Measurements from ENCODE around the gene ADIPOR1.
"Not testable (repeated sequence)": the region's sequence is repeated elsewhere in the genome, so short reads cannot be mapped to it uniquely, and the experiment has no call there.

The ADIPOR1 gene, protein sequence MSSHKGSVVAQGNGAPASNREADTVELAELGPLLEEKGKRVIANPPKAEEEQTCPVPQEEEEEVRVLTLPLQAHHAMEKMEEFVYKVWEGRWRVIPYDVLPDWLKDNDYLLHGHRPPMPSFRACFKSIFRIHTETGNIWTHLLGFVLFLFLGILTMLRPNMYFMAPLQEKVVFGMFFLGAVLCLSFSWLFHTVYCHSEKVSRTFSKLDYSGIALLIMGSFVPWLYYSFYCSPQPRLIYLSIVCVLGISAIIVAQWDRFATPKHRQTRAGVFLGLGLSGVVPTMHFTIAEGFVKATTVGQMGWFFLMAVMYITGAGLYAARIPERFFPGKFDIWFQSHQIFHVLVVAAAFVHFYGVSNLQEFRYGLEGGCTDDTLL

DNA sequence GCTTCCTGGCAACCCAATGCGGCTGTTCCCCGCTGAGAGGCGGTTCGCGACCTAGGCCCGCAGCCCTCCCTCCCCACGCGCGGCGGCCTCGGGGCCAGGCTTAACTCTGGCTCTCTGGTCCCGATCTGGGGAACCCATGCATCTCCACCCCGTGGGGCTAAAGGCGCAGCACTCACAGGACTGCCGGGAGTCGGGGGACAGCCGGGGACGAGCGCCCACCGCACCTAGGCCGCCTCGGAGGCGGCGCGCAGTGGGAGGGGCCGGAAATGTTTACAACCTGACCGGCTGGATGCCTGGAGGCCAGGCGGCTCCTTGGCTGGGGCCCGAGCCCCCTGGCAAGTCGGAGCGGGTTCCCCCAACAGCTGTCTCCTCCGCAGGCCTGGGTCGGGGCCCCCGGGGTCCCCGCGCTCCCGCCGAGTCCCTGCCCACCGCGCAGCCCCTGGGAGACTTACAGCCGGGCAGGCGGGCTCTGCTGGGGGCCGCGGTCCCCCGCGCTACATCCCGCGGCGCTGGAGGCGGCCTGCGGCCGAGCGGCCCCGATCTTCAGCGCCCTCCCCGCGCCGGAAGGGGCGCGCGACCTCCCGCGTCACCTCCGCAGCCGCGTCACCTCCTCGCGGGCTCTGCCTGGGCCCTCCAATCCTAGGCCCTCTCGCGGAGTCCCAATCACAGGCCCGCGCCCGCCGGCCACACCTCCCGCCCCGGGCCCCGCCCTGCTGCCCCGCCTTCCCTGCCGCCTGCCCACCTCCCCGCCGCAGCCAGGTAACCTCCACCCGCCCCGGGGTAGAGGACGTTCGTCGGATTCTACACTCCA lies at the start of gene ADIPOR1:
TSS of gene ADIPOR1 (minus strand) at position 580 of the 811 bp plus-strand sequence. CDS start 7,242 bp downstream, outside the sequence.
- DNase-seq = peak; percentile 84 to 99 (median 93)
- intact Hi-C loops (cut with DNase I) = loop anchor here (1.0 to 5.0 kb wide), 2 partner anchors 8 to 36 kb away; no protein-coding TSS in a partner anchor

DNA sequence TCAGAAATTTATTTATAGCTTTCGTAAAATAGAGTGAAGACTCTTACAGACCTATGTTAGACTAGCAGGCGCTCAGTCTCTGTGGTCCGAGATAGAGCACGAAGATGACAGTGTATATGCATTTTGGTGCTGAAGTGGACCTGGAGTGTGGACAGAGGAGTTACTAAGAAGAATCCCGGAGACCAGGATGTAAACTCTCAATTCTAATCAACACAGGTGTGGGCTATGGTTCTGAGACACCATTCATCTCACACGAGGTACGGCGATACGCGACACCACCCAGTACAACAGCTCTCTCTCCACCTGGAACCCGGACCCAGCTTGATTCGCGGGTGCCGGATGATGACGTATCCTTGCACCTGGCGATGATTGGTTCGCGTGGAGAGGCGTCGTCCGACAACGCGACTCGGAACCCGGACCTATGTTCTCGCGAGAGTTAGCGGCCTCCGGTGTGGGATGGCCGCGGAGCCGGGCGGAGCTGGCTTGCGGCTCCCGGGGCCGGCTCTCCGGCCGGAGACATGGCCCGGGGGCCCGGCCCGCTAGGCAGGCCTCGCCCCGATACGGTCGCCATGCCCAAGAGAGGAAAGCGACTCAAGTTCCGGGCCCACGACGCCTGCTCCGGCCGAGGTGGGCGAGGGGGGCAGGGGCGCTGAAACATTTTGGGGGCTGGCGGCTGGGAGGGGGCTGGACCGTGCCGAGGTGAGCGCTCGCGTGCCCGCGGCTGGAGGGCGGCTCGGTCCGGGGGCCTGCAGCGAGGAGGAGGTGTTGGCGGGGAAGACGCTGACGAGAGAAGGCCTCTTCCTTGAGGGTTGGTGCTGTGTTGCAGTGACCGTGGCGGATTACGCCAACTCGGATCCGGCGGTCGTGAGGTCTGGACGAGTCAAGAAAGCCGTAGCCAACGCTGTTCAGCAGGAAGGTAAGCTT lies 49.1 kb upstream of the ADIPOR1 start, which contains the start of gene TMEM183A:
TSS of gene TMEM183A (plus strand) at position 427 of the 924 bp plus-strand sequence. CDS start at position 519, 92 bp downstream.
- peak; percentile 94 to 99 (median 96) for DNase-seq
- intact Hi-C loops (cut with DNase I) = no loop called here

DNA sequence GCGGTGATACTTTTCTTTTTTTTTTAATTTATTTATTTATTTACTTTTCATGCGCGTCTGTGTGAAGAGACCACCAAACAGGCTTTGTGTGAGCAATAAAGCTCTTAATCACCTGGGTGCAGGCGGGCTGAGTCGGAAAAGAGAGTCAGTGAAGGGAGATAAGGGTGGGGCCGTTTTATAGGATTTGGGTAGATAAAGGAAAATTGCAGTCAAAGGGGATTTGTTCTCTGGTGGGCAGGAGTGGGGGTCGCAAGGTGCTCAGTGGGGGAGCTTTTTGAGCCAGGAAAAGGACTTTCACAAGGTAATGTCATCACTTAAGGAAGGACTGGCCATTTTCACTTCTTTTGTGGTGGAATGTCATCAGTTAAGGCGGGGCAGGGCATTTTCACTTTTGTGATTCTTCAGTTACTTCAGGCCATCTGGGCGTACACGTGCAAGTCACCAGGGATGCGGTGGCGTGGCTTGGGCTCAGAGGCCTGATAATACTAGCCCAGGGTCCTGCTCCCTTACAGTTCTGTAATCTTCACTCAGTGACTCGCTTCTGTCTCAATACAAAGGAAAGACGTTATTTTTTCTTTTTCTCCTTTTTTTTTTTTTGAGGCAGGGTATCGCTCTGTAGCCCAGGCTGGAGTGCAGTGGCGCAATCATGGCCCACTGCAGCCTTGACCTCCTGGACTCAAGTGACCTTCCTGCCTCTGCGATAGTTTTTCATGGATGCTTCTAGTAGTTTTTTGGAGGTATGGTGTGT lies 47.5 kb upstream of the ADIPOR1 start:
- not testable (repeated sequence) for DNase-seq
- intact Hi-C loops (cut with DNase I) = loop anchor here (2.0 kb wide), 1 partner anchor 77 kb away; no protein-coding TSS in a partner anchor

DNA sequence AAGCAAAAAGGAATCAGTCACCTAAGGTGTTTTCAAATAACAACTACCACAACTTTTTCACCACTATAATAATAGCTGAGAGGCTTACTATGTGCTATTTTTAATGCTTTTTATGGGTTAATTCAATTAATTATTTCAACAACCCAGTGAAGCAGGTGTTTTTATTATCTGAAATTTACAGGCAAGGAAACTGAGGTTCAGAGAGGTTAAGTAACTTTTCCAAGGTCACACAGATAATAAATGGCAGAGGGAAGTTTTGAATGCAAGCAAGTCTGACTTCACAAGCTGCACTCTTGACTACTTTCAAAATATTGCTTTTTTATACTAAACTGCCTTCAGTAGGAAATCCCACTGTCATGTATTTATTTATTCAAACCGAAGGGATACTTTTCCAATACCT lies 44.8 kb upstream of the ADIPOR1 start:
- intact Hi-C loops (cut with DNase I) = no loop called here
- no peak for DNase-seq

DNA sequence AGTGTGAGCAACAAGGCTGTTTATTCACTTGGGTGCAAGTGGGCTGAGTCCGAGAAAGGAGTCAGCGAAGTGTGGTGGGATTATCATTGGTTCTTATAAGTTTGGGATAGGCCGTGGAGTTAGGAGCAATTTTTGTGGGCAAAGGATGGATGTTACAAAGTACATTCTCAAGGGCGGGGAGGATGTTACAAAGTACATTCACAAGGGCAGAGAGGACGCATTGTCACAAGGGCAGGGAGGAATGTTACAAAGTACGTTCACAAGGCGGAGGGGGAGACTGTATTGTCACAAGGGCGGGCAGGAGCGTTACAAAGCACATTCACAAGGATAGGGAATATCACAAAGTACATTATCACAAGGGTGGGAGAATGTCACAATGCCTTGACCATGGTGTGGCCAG lies 43.9 kb upstream of the ADIPOR1 start:
- intact Hi-C loops (cut with DNase I) = no loop called here
- no peak for DNase-seq

DNA sequence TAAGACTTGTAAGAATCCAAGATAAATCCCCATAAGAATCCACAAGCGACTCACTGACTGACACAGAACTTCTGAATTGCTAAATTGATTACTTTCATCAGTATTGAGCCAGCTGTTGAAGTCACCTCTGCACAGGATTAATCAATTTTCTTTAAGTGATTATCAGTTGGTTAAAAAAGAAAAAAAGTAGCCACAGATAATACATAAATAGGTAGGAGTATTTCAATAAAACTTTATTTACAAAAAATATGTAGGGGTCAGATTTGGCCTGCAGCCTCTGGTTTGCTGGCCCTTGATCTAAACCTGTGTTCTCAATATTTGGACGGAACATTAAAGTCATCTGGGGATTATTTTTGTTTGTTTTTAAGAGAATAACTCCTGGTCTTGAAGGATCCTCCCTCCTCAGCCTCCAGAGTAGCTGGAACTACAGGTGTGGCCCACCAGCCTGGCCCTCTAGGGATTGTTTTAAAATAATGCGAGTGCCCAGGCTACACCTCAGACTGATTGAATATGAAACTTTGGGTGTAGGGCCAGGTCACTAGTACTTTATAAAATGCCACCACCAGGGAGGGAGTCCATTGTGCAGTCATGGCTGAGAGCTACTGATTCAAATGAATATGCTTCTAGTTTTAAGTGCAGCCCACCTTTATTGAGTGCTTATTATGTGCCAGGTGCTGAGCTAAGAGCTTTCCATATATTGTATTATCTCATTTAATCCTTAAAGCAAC lies 42.3 kb upstream of the ADIPOR1 start:
- DNase-seq = no peak
- intact Hi-C loops (cut with DNase I) = no loop called here

DNA sequence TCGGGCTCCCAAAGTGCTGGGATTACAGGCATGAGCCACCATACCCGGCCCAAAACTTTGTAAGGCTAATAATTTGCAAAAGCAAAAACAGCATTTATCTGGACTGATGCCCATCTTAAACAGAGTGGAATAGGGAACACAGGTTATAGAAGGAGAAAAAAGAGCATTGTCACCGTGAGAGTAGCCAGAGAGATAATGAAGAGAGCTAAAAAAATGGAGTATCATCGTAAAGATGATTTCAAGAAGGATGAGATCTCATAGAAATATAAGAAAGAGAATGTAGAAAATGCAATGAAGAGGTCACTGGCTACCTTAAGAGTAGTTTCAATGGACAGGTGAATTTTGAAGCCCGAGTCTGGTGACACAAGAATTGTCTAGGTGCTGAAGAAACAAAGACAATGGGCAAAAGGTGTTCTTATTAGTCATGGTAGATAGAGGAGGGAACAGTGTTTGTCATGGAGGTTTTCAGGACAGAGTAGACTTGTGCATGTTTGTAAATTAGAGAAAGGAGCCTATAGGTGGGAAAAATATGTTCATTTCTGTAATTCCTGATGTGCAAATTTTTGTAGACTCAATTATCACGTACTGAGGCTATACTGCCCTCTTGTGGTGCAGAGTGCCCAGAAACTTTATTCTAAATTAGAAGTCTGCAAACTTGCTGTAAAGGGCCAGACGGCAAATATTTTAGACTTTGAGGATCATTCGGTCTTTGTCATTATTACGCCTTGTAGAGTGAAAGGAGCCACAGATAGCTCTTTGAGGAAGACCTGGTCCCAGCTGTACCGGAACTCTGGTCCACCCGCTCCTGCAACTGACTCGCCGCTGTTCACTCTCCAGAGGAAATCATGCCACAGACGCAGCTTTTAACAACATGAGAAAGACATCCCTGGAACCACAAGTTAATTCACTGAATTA lies 41.0 kb upstream of the ADIPOR1 start:
- DNase-seq = peak in 4 of 10 donors; percentile 35 to 54 (median 46)

DNA sequence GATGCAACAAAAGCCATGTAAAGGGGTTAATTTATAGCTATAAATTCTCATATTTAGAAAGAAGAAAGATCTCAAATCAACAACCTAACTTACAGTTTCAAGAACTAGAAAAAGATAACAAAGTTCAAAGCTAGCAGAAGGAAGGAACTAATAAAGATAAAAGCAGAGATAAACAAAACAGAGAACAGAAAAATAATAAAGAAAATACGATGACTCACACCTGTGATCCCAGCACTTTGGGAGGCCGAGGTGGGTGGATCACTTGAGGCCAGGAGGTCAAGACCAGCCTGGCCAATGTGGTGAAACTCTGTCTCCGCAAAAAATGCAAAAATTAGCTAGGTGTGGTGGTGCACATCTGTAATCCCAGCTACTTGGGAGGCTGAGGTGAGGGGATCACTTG lies 36.6 kb upstream of the ADIPOR1 start:
- intact Hi-C loops (cut with DNase I) = no loop called here

More for the DNA sequence above, 41.0 kb upstream of the ADIPOR1 start:
- intact Hi-C loops (cut with DNase I) = no loop called here

DNA sequence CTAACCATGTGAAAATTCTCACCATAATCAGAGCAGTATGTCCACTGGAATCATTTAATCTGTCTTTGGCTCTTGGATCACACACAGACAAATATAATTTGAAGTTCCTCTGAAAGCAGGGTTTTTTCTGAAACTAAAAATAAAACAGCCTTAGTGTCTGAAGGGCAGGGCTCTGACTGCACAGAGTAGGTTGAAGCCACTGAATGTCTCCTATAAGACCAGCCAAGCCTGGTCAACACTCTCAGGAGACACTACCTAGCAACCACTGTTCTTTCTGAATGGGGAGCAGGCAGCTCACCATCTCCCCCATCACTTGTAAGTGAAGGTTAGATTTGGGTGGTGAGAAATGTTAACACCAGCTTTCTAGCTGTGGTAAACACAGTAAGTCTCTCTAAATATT lies 33.0 kb upstream of the ADIPOR1 start:
- DNase-seq = no peak
- intact Hi-C loops (cut with DNase I) = no loop called here

More for the DNA sequence above, 36.6 kb upstream of the ADIPOR1 start:
- no peak for DNase-seq

DNA sequence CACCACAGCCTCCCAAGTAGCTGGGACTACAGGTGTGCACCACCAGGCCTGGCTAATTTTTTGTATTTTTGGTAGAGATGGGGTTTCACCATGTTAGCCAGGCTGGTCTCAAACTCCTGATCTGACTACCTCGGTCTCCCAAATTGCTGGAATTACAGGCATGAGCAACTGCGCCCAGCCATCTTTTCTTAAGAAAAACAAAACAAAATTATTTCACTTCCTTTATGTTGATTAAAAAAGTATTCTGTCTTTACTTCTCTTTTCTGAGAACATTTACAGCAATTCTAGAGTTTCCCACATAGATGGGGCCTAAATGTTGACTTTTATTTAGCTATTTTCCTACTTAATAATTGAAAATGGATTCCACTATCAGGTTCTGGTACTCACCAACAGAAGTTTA lies 31.8 kb upstream of the ADIPOR1 start:
- no peak for DNase-seq
- intact Hi-C loops (cut with DNase I) = no loop called here

DNA sequence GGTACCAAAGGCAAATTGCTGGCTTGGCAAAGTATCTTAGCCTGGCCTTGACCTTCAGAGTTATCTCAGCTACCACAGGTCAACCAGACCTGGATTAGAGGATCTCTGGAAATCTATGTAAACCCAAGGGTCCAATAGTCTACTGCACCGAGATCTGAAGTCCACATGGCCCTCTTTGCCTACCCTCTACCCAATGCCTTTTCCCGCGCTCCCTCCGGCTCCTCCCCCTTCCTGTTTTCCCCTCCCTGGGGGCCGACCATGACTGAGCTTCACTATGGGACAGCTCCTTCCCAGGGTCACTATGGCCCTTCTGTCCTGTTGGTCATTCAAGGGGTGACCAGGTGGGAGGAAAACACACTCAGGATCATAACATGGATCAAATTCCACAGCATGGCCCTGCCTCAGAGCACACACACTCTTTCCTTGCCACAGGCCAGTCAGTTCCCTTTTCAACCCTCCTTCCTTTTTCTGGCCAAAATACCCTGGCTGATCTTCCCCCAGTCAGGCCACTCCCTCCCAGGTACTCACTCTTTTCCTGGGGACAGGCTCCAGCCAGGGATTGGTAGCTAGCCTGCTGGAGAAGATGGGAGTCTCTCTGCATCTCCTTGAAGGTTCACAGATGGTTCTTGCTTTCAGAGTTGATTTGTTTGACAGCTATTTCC lies 29.9 kb upstream of the ADIPOR1 start:
- DNase-seq = no peak
- intact Hi-C loops (cut with DNase I) = no loop called here

DNA sequence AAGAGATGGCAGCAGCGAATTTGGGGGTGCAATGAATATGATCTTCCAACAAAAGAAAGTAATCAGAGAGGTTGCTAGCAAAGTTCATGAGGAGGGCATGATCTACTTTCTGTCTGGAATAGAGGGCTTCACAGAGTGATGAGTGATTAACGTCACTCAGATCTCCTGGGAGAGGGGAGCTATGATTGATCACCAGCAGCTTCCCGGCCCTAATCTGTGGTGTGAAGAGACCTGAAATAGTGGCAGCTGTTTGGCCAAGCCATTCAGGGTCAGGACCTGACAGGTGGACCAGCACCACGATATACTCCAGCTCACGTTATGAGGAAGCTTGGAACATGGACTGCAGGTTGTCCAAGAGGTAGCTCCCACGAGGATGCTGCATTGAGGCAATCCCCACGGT lies 29.1 kb upstream of the ADIPOR1 start:
- no peak for DNase-seq
- intact Hi-C loops (cut with DNase I) = no loop called here

DNA sequence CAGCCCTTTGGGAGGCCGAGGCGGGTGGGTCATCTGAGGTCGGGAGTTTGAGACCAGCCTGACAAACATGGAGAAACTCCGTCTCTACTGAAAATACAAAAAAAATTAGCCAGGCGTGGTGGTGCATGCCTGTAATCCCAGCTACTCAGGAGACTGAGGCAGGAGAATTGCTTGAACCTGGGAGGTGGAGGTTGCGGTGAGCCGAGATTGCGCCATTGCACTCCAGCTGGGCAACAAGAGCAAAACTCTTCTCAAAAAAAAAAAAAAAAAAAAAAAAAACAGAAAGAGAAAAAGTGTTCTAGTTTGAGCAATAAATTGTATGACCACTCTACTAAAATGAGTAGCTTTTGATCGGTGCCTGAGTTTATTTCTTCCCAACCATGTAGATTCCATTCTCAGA lies 28.0 kb upstream of the ADIPOR1 start:
- DNase-seq; intact Hi-C loops (cut with DNase I): not testable (repeated sequence)

DNA sequence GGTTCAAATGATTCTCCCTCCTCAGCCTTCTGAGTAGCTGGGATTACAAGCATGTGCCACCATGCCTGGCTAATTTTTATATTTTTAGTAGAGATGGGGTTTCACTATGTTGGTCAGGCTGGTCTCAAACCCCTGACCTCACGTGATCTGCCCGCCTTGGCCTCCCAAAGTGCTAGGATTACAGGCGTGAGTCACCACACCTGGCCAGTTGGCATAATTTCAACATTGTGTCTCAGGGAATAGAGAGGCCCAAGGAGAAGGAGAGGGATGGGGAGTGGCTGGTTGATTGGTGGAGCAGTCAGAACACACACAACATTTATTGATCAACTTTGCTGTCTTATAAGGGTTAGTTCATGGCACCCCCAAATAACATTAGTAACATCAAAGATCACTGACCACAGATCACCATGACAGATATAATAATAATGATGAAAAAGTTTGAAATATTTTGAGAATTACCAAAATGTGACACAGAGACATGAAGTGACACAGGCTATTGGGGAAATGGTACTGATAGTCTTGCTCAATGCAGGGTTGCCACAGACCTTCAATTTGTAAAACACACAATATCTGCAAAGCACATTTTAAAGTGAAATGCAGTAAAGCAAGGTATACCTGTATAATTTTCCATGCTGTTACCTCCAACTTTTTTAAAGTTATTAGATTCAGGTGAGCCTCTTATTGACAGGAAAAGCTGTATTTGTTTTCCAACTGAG lies 24.8 kb upstream of the ADIPOR1 start:
- DNase-seq = no peak
- intact Hi-C loops (cut with DNase I) = no loop called here

DNA sequence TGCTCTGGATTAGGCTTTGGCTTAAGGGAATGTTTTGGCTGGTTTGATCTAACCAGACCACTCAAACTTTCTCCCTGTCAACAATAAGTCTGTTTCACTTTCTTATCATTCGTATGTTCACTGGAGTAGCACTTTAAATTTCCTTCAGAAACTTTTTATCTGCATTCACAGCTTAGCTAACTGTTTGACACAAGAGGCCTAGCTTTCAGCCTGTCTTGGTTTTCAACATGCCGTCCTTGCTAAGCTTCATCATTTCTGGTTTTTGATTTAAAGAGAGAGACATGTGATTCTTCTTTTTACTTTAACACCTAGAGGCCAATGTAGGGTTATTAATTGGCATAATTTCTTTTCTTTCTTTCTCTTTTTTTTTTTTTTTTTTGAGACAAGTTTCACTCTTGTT lies 23.8 kb upstream of the ADIPOR1 start:
- intact Hi-C loops (cut with DNase I) = no loop called here
- no peak for DNase-seq

DNA sequence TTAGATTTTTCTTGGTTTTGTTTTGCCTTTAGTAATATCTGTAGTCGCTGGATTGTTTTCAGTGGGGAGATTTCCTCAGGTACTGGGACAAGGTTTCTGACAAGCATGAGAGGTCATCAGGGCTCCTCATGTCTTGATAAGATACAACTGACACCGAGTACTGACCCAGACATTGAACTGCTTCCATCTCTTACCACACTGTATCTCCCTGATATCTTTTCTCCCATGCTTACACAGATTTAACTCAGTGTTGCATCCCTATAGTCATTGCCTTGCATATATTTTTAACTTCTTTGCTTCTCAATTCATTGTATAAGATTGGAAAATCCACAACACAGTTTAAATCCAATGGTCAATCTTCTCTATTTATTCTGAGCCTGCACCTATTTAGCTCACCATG lies 21.3 kb upstream of the ADIPOR1 start:
- intact Hi-C loops (cut with DNase I) = no loop called here
- DNase-seq = no peak

DNA sequence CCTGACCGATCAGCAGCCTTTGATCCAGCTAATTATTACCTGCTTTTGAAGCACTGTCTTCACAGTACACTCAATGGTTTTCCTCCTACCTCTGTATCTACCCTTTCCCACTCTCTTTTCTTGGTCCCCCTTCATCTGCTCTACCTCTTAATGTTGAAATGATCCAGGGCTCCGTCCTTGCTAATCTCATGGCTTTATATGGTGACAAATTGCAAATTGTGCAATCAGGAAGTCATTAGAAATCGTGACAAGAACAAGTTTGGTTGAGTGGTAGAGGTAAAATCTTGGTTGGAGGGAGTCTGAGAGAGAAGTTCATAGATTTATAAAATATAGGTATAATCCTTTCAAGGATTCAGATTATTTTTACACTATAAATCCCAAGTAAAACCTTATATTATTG lies 18.5 kb upstream of the ADIPOR1 start:
- DNase-seq = no peak
- intact Hi-C loops (cut with DNase I) = no loop called here
